Urinary bladder (tissue), 4 donors: ENCODE measurements around the gene LONRF2. TPM values are rescaled to one million over a fixed set of nuclear protein-coding genes. Genes with fewer than 3 reads are reported as not detected.
"Not testable (repeated sequence)": the region's sequence is repeated elsewhere in the genome, so short reads cannot be mapped to it uniquely, and the experiment has no call there.

ENCODE experiments used
- DNase-seq: peaks from one replicate; pipeline ENCODE4 v3.0.0-alpha.2; 2015; ENCODE audit errors: extremely low spot score
- H3K27ac ChIP-seq: one replicate; pipeline ENCODE4 v1.5.1; 2013; ENCODE audit warnings: low read depth, mild to moderate bottlenecking, moderate library complexity
- H3K36me3 ChIP-seq: one replicate; pipeline ENCODE4 v1.6.1; 2013; ENCODE audit warnings: mild to moderate bottlenecking, moderate library complexity; ENCODE audit not compliant: insufficient read depth
- H3K4me1 ChIP-seq: one replicate; pipeline ENCODE4 v1.6.1; 2013; ENCODE audit warnings: mild to moderate bottlenecking, moderate library complexity; ENCODE audit not compliant: insufficient read depth
- H3K4me3 ChIP-seq: one replicate; pipeline ENCODE4 v1.5.1; 2013; ENCODE audit warnings: low read depth, low read length
- WGBS: extraction: QIAGEN DNeasy Blood & Tissue Kit; methylation state at CpG from one replicate; pipeline ENCODE4 v1.1.7; 2013; 5-methylcytosine and 5-hydroxymethylcytosine counted together
- polyA plus RNA-seq: library from polyadenylated mRNA; stranded (reverse); fragments of 200-250 nt; gene quantifications from one replicate; pipeline ENCODE4 v1.2.3, GENCODE V29; 2013
- total RNA-seq: library from RNA; depleted of rRNA; stranded (reverse); fragments of >200 nt; gene quantifications from one replicate; pipeline ENCODE4 v1.2.3, GENCODE V29; 2014
- donor health status: healthy with polysubstance abuse.
- donor health status: healthy.

Gene LONRF2
- total RNA-seq (6.7 TPM), polyA plus RNA-seq (5.0 TPM)

GRCh38 chr2:100321866-100322820, at the start of gene LONRF2:
Gene LONRF2 (minus strand): TSS chr2:100322501. CDS start chr2:100322093, 408 bp downstream.
- no peaks in the 10 kb centered on the region for H3K36me3 ChIP-seq
- no peaks in the 10 kb centered on the region for H3K4me1 ChIP-seq
- no peak for DNase-seq
- peak within 1 kb of the TSS; percentile 73 for H3K4me3 ChIP-seq
- H3K27ac ChIP-seq: peak within 1 kb of the TSS; percentile 52
- WGBS: 2% methylated on average over 113 of the region's 113 CpGs

GRCh38 chr2:100367163-100367562, 44.9 kb upstream of the LONRF2 start:
- Histone ChIP-seq H3K4me1 (no peaks in the 10 kb centered on the region), H3K27ac (no peak overlapping the region), H3K4me3 (no peak overlapping the region), H3K36me3 (no peaks in the 10 kb centered on the region)
- 88% methylated on average over 1 of the region's 1 CpG for WGBS
- no peak for DNase-seq

- H3K36me3 ChIP-seq: no peaks in the 10 kb centered on the region
- H3K4me3 ChIP-seq: no peak overlapping the region
- no peak overlapping the region for H3K27ac ChIP-seq
- WGBS: 35% methylated on average over 3 of the region's 3 CpGs
- DNase-seq: peak; percentile 10
- H3K4me1 ChIP-seq: no peaks in the 10 kb centered on the region
Observed at GRCh38 chr2:100365434-100365833, 43.1 kb upstream of the LONRF2 start.

GRCh38 chr2:100362269-100362668, 40.0 kb upstream of the LONRF2 start:
- H3K36me3 ChIP-seq, H3K4me3 ChIP-seq, H3K27ac ChIP-seq, DNase-seq, H3K4me1 ChIP-seq: not testable (repeated sequence)
- WGBS: 93% methylated on average over 7 of the region's 7 CpGs

GRCh38 chr2:100359576-100359975, 37.3 kb upstream of the LONRF2 start:
- Histone ChIP-seq H3K4me3 (no peak overlapping the region), H3K36me3 (no peaks in the 10 kb centered on the region), H3K4me1 (no peaks in the 10 kb centered on the region), H3K27ac (no peak overlapping the region)
- DNase-seq: no peak

- H3K4me3 ChIP-seq: no peak overlapping the region
- H3K4me1 ChIP-seq: no peaks in the 10 kb centered on the region
Observed at GRCh38 chr2:100358554-100358953, 36.3 kb upstream of the LONRF2 start.

GRCh38 chr2:100352521-100352920, 30.2 kb upstream of the LONRF2 start:
- Histone ChIP-seq H3K4me1 (no peaks in the 10 kb centered on the region), H3K27ac (no peak overlapping the region), H3K4me3 (no peak overlapping the region), H3K36me3 (no peaks in the 10 kb centered on the region)
- WGBS: 87% methylated on average over 7 of the region's 7 CpGs
- DNase-seq: no peak

More at GRCh38 chr2:100358554-100358953, 36.3 kb upstream of the LONRF2 start:
- Histone ChIP-seq H3K27ac (no peak overlapping the region), H3K36me3 (no peaks in the 10 kb centered on the region)
- WGBS: 92% methylated on average over 2 of the region's 2 CpGs
- DNase-seq: no peak

GRCh38 chr2:100350661-100351185, 28.4 kb upstream of the LONRF2 start:
- no peaks in the 10 kb centered on the region for H3K4me1 ChIP-seq
- WGBS: 53% methylated on average over 13 of the region's 13 CpGs
- no peak for DNase-seq
- no peak overlapping the region for H3K4me3 ChIP-seq
- H3K36me3 ChIP-seq: no peaks in the 10 kb centered on the region
- no peak overlapping the region for H3K27ac ChIP-seq

- not testable (repeated sequence) for H3K4me1 ChIP-seq, DNase-seq, H3K27ac ChIP-seq, H3K36me3 ChIP-seq, H3K4me3 ChIP-seq
- 48% methylated on average over 1 of the region's 1 CpG for WGBS
Observed at GRCh38 chr2:100345144-100345543, 22.8 kb upstream of the LONRF2 start.

- Histone ChIP-seq H3K4me1 (no peaks in the 10 kb centered on the region), H3K27ac (no peak overlapping the region), H3K4me3 (no peak overlapping the region), H3K36me3 (no peaks in the 10 kb centered on the region)
- DNase-seq: no peak
- 54% methylated on average over 4 of the region's 4 CpGs for WGBS
Observed at GRCh38 chr2:100344433-100344832, 22.1 kb upstream of the LONRF2 start.

- DNase-seq, H3K4me1 ChIP-seq, H3K27ac ChIP-seq, H3K36me3 ChIP-seq, H3K4me3 ChIP-seq: not testable (repeated sequence)
- WGBS: 84% methylated on average over 2 of the region's 2 CpGs
Observed at GRCh38 chr2:100342466-100342865, 20.2 kb upstream of the LONRF2 start.

GRCh38 chr2:100339823-100340222, 17.5 kb upstream of the LONRF2 start:
- Histone ChIP-seq H3K4me3 (no peak overlapping the region), H3K36me3 (no peaks in the 10 kb centered on the region), H3K27ac (no peak overlapping the region), H3K4me1 (no peaks in the 10 kb centered on the region)
- 51% methylated on average over 5 of the region's 5 CpGs for WGBS
- DNase-seq: no peak

- WGBS: 86% methylated on average over 2 of the region's 2 CpGs
- Histone ChIP-seq H3K4me1 (no peaks in the 10 kb centered on the region), H3K27ac (no peak overlapping the region), H3K4me3 (no peak overlapping the region), H3K36me3 (no peaks in the 10 kb centered on the region)
- no peak for DNase-seq
Observed at GRCh38 chr2:100334929-100335328, 12.6 kb upstream of the LONRF2 start.

GRCh38 chr2:100327742-100328141, 5.4 kb upstream of the LONRF2 start:
- no peaks in the 10 kb centered on the region for H3K36me3 ChIP-seq
- H3K4me1 ChIP-seq: no peaks in the 10 kb centered on the region
- DNase-seq: no peak
- no peak overlapping the region for H3K27ac ChIP-seq
- H3K4me3 ChIP-seq: no peak overlapping the region
- WGBS: 88% methylated on average over 4 of the region's 4 CpGs
